ENCODE results near the gene OR11L1.

DNA sequence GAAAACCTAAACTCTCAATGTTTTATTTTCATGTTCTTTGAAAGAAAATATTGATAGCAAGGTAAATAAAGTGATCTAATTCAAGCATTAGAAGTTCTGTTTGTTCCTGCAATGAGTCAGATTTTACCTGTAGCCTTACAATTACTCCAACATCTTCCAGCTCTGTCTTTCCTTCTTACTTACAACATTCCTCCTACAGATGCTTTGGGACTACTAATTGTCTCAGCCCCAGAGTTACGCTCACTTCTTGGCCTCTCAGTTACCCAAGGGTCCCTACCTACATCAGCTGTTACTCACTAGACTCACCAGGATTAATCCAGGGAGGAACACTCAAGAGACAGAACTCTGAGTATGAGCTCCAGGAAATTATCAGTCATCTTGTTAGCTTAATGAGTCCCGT is 44.2 kb downstream of the OR11L1 start:
- TF ChIP-seq, protein P1, sequence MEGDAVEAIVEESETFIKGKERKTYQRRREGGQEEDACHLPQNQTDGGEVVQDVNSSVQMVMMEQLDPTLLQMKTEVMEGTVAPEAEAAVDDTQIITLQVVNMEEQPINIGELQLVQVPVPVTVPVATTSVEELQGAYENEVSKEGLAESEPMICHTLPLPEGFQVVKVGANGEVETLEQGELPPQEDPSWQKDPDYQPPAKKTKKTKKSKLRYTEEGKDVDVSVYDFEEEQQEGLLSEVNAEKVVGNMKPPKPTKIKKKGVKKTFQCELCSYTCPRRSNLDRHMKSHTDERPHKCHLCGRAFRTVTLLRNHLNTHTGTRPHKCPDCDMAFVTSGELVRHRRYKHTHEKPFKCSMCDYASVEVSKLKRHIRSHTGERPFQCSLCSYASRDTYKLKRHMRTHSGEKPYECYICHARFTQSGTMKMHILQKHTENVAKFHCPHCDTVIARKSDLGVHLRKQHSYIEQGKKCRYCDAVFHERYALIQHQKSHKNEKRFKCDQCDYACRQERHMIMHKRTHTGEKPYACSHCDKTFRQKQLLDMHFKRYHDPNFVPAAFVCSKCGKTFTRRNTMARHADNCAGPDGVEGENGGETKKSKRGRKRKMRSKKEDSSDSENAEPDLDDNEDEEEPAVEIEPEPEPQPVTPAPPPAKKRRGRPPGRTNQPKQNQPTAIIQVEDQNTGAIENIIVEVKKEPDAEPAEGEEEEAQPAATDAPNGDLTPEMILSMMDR (IDR thresholded peaks at IDR 0.05) = no peak
- no peak for TF ChIP-seq POLR2A (IDR thresholded peaks at IDR 0.05)

Data from testis (tissue), 2 donors.